B cell (primary cell): ENCODE results near the gene ZNF277. TPM values are rescaled to one million over a fixed set of nuclear protein-coding genes. Genes with fewer than 3 reads are reported as not detected.

Experiments used
- ATAC-seq: fragments of 200-7000 bp; cut with Tn5 transposase; one replicate; pipeline ENCODE4 v1.10.0; 2021; ENCODE audit warnings: low read depth, mild to moderate bottlenecking, moderate number of reproducible peaks, moderate library complexity
- CTCF ChIA-PET: fragments of 350-600 bp; sonication (Branson Sonifier 250); formaldehyde crosslinking; loops from one replicate; lab custom pipeline; 2021; ENCODE audit warnings: antibody characterized with exemption, inconsistent platforms; lab: Charles Lee
- POLR2A ChIA-PET: fragments of 350-600 bp; sonication (Branson Sonifier 250); formaldehyde crosslinking; loops from one replicate; lab custom pipeline; 2021; ENCODE audit warnings: antibody characterized with exemption; lab: Charles Lee
- DNase-seq: peaks from one replicate; pipeline ENCODE4 v3.0.0; 2013
- H2AFZ ChIP-seq: 2 replicates; pipeline ENCODE4 v1.6.1; 2012; ENCODE audit warnings: mild to moderate bottlenecking, low read depth, low read length; ENCODE audit not compliant: insufficient read depth, poor library complexity, severe bottlenecking
- H3K27ac ChIP-seq, 2 donors: 1 replicate in 1 of 2; 2 replicates in 1 of 2; pipeline ENCODE4 v1.5.1; 2012 to 2013; ENCODE audit warnings: low read length in 2 of 2, mild to moderate bottlenecking in 2 of 2, moderate library complexity in 1 of 2
- H3K27me3 ChIP-seq, 4 experiments: fragments of 200-600 bp in 1 of 4; sonication (generic) in 1 of 4; replicated peaks in 1 of 4; 1 replicate in 2 of 4; 2 replicates in 2 of 4; pipeline versions ENCODE4 v1.6.1 to v1.7.0; 2013 to 2016; ENCODE audit warnings: low read length in 3 of 4, mild to moderate bottlenecking in 2 of 4, mixed read lengths in 1 of 4, moderate library complexity in 1 of 4; ENCODE audit not compliant: insufficient read depth in 4 of 4, control insufficient read depth in 3 of 4; ENCODE audit errors: control extremely low read depth in 1 of 4
- H3K36me3 ChIP-seq, 2 experiments: replicated peaks in 1 of 2; 1 replicate in 1 of 2; 2 replicates in 1 of 2; pipeline versions ENCODE4 v1.6.1 to v1.7.1; 2013; ENCODE audit warnings: low read length in 1 of 2; ENCODE audit not compliant: insufficient read depth in 2 of 2, control insufficient read depth in 1 of 2; ENCODE audit errors: control extremely low read depth in 1 of 2, extremely low read depth in 1 of 2
- H3K4me1 ChIP-seq, 2 donors: fragments of 200-600 bp in 1 of 2; sonication (generic) in 1 of 2; 1 replicate in 1 of 2; 2 replicates in 1 of 2; pipeline versions ENCODE4 v1.5.1 to v1.6.1; 2013 to 2017; ENCODE audit warnings: low read length in 2 of 2; ENCODE audit not compliant: control insufficient read depth in 2 of 2, insufficient read depth in 2 of 2
- H3K4me2 ChIP-seq: replicated peaks from 2 replicates; pipeline ENCODE3; 2012; ENCODE audit warnings: mild to moderate bottlenecking, low read depth, low read length; ENCODE audit not compliant: poor library complexity, severe bottlenecking
- H3K4me3 ChIP-seq, 5 experiments: fragments of 200-600 bp in 1 of 5; sonication (generic) in 1 of 5; 1 replicate in 3 of 5; 2 replicates in 2 of 5; pipeline versions ENCODE4 v1.5.1 to v1.7.0; 2011 to 2016; ENCODE audit warnings: low read length in 4 of 5, mild to moderate bottlenecking in 4 of 5, low read depth in 2 of 5, control low read depth in 1 of 5, moderate library complexity in 1 of 5; ENCODE audit not compliant: insufficient read depth in 1 of 5; ENCODE audit errors: control extremely low read depth in 1 of 5, extremely low read depth in 1 of 5
- H3K79me2 ChIP-seq: fragments of 200-600 bp; sonication (generic); one replicate; pipeline ENCODE4 v1.6.0; 2016; ENCODE audit warnings: low read length; ENCODE audit not compliant: control insufficient read depth, insufficient read depth
- H3K9ac ChIP-seq: fragments of 200-600 bp; sonication (generic); 2 replicates; pipeline ENCODE4 v1.6.1; 2017; ENCODE audit warnings: mild to moderate bottlenecking, low read length, moderate library complexity
- H3K9me3 ChIP-seq, 3 donors: one replicate each; pipeline versions ENCODE4 v1.6.1 to v1.7.1; 2013; ENCODE audit warnings: low read length in 2 of 3; ENCODE audit not compliant: control insufficient read depth in 2 of 3, insufficient read depth in 1 of 3; ENCODE audit errors: control extremely low read depth in 1 of 3
- H4K20me1 ChIP-seq: 2 replicates; pipeline ENCODE4 v1.6.0; 2012; ENCODE audit warnings: mild to moderate bottlenecking, low read length; ENCODE audit not compliant: insufficient read depth, control insufficient read depth, poor library complexity, severe bottlenecking
- H3K27ac Mint-ChIP-seq: one replicate; pipeline ENCODE4 v1.8.0; 2021; ENCODE audit warnings: mixed read lengths
- H3K27me3 Mint-ChIP-seq: one replicate; pipeline ENCODE4 v1.8.0; 2021; ENCODE audit warnings: mixed read lengths
- H3K4me1 Mint-ChIP-seq: one replicate; pipeline ENCODE4 v1.8.0; 2021; ENCODE audit warnings: mixed read lengths
- H3K4me3 Mint-ChIP-seq: one replicate; pipeline ENCODE4 v1.8.0; 2021; ENCODE audit warnings: mixed read lengths
- H3K9me3 Mint-ChIP-seq: one replicate; pipeline ENCODE4 v1.8.0; 2022; ENCODE audit warnings: mixed read lengths; ENCODE audit not compliant: insufficient read depth
- EZH2 ChIP-seq: IDR thresholded peaks from 2 replicates; pipeline ENCODE4 v1.6.1; 2012; ENCODE audit warnings: borderline replicate concordance, low read depth, mild to moderate bottlenecking, moderate library complexity, low read length; ENCODE audit not compliant: insufficient read depth, poor library complexity, severe bottlenecking
- WGBS: methylation state at CpG from one replicate; pipeline ENCODE4 v1.1.5; 2013; ENCODE audit warnings: missing lambda C conversion rate; ENCODE audit not compliant: insufficient coverage; 5-methylcytosine and 5-hydroxymethylcytosine counted together
- intact Hi-C: fragments of 100-400 bp; cut with micrococcal nuclease; formaldehyde crosslinking; loops from one replicate; pipeline ENCODE4 v1.10.0; 2022
- polyA plus RNA-seq: library from polyadenylated mRNA; depleted of rRNA; stranded (reverse); fragments of >200 nt; gene quantifications from 2 replicates; pipeline ENCODE4 v1.2.3, GENCODE V29; 2012
- total RNA-seq, 2 donors: library from RNA; stranded (reverse); fragments of 120-200 nt in 1 of 2; gene quantifications; 1 replicate in 1 of 2; 2 replicates in 1 of 2; pipeline versions ENCODE4 v1.2.3 to v1.2.4, GENCODE V29; 2013 to 2022
- TF ChIP-seq, protein P1 (sequence below): fragments of 200-600 bp; IDR thresholded peaks from one replicate; pipeline ENCODE4 v1.8.0; 2022; ENCODE audit warnings: antibody characterized with exemption, mild to moderate bottlenecking

Gene ZNF277
- total and polyA plus RNA-seq, 2 donors (not counting 1 experiment from before 2014, with no cell fraction given), result 9.5 to 18.6 TPM

- intact Hi-C loops, result no loop called here
- Histone ChIP-seq H3K9me3 (peaks cover 0 to 3% (median 2%) of the 10 kb centered on the region in 3 donors), H3K27ac (no peak overlapping the region), H2AFZ (no peak overlapping the region), H3K4me3 (no peak overlapping the region), H3K27me3 (peaks cover 0 to 17% (median 12%) of the 10 kb centered on the region in 4 experiments), H3K79me2 (no peaks in the 10 kb centered on the region), H3K4me1 (no peaks in the 10 kb centered on the region), H3K4me2 (no peak overlapping the region), H4K20me1 (no peaks in the 10 kb centered on the region), H3K36me3 (no peaks in the 10 kb centered on the region), H3K9ac (no peak overlapping the region)
- no peaks in the 10 kb centered on the region for H3K4me1 Mint-ChIP-seq
- POLR2A ChIA-PET, result no interaction called here
- WGBS, result 100% methylated on average over 1 of the region's 6 CpGs
- DNase-seq, result no peak
- no peak for ATAC-seq
- TF ChIP-seq, protein P1, sequence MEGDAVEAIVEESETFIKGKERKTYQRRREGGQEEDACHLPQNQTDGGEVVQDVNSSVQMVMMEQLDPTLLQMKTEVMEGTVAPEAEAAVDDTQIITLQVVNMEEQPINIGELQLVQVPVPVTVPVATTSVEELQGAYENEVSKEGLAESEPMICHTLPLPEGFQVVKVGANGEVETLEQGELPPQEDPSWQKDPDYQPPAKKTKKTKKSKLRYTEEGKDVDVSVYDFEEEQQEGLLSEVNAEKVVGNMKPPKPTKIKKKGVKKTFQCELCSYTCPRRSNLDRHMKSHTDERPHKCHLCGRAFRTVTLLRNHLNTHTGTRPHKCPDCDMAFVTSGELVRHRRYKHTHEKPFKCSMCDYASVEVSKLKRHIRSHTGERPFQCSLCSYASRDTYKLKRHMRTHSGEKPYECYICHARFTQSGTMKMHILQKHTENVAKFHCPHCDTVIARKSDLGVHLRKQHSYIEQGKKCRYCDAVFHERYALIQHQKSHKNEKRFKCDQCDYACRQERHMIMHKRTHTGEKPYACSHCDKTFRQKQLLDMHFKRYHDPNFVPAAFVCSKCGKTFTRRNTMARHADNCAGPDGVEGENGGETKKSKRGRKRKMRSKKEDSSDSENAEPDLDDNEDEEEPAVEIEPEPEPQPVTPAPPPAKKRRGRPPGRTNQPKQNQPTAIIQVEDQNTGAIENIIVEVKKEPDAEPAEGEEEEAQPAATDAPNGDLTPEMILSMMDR, result no peak
- TF ChIP-seq EZH2, result no peak
- H3K4me3 Mint-ChIP-seq, result no peak overlapping the region
- CTCF ChIA-PET, result no interaction called here
- H3K27ac Mint-ChIP-seq, result no peak overlapping the region
- no peaks in the 10 kb centered on the region for H3K9me3 Mint-ChIP-seq
- peaks cover 54% of the 10 kb centered on the region for H3K27me3 Mint-ChIP-seq
These were observed 9.2 kb upstream of the ZNF277 start for GRCh38 chr7:112197322-112197721.

DNA sequence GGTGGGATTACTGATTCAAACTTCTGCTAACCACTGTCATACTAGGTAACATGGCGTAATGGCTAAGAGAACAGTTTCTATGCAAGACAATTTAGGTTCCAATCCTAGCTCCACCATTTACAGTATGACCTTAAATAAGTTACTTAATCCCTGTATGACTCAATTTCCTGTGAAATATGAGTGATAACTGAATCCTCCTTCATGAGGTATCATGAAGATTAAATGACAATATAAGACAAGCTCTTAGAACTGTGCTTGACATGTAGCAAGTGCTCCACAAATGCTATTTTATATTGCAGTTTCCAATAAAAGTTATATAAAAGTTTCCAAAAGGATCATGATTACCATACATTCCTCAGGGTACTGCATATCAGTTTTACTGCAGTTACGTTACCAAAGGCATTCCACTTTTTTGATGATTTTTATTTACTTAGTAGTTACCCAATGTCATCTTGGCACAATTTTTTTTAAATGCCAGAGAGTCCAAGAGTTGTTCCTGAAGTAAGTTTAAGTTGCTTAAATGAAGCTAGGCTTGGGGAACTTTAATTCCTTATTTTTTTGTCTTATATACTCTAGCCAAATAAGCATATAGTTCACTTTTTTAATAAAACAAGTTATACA, 7.3 kb upstream of the ZNF277 start:
- Histone ChIP-seq H2AFZ (no peak overlapping the region), H3K79me2 (no peaks in the 10 kb centered on the region), H3K27me3 (peaks cover 0 to 33% (median 27%) of the 10 kb centered on the region in 4 experiments), H3K4me1 (peaks cover 4 to 6% of the 10 kb centered on the region in 2 donors), H3K9ac (no peak overlapping the region), H3K4me2 (no peak overlapping the region), H3K4me3 (no peak overlapping the region), H4K20me1 (no peaks in the 10 kb centered on the region), H3K36me3 (no peaks in the 10 kb centered on the region), H3K27ac (no peak overlapping the region), H3K9me3 (peaks cover 0 to 3% (median 0%) of the 10 kb centered on the region in 3 donors)
- Mint-ChIP-seq H3K27me3 (peaks cover 58% of the 10 kb centered on the region), H3K27ac (no peak overlapping the region), H3K4me3 (no peak overlapping the region), H3K9me3 (no peaks in the 10 kb centered on the region), H3K4me1 (peaks cover 8% of the 10 kb centered on the region)
- WGBS, result no CpG with 5 or more reads among the region's 2 CpGs
- DNase-seq, result no peak
- intact Hi-C loops, result no loop called here
- ATAC-seq, result no peak
- TF ChIP-seq EZH2, result no peak
- TF ChIP-seq, protein P1, result no peak
- ChIA-PET POLR2A (no interaction called here), CTCF (no interaction called here)
